Left ventricle myocardium inferior (tissue), 1 donor: ENCODE results near the gene PIK3CD. TPM values are rescaled to one million over a fixed set of nuclear protein-coding genes. Genes with fewer than 3 reads are reported as not detected.

Source experiments
- DNase-seq: peaks from one replicate; pipeline ENCODE4 v3.0.0-alpha.2; 2020
- H3K27ac ChIP-seq: fragments of 200-600 bp; replicated peaks from 2 replicates; pipeline ENCODE4 v1.8.0; 2021
- H3K27me3 ChIP-seq: fragments of 200-600 bp; 2 replicates; pipeline ENCODE4 v1.8.0; 2021; ENCODE audit warnings: low read depth
- H3K36me3 ChIP-seq: fragments of 200-600 bp; 2 replicates; pipeline ENCODE4 v1.8.0; 2021
- H3K4me1 ChIP-seq: fragments of 200-600 bp; 2 replicates; pipeline ENCODE4 v1.8.0; 2021
- H3K4me3 ChIP-seq: fragments of 200-600 bp; 2 replicates; pipeline ENCODE4 v1.8.0; 2021; ENCODE audit warnings: mild to moderate bottlenecking, moderate library complexity
- H3K9me3 ChIP-seq: fragments of 200-600 bp; replicated peaks from 2 replicates; pipeline ENCODE4 v1.8.0; 2021
- intact Hi-C: fragments of 100-400 bp; cut with micrococcal nuclease; formaldehyde crosslinking; loops from one replicate; pipeline ENCODE4 v1.11.0; 2022
- total RNA-seq: library from RNA; stranded (reverse); fragmentation: NEBNext Ultra II Directional; extraction: Animal tissue kit (Norgen Biotek cat#: 25700); gene quantifications from one replicate; pipeline ENCODE4 v1.2.1, GENCODE V29; 2021
- TF ChIP-seq, protein P1 (sequence below): fragments of 200-600 bp; IDR thresholded peaks from 2 replicates; pipeline ENCODE4 v1.8.0; 2021; ENCODE audit warnings: antibody characterized with exemption, mild to moderate bottlenecking, borderline replicate concordance
- donor health status: DM: no; HTN: yes; CAD: no; lungs with severe emphysema.

The PIK3CD gene
- total RNA-seq, 1 donor from 2014 or later: 2.6 TPM

DNA sequence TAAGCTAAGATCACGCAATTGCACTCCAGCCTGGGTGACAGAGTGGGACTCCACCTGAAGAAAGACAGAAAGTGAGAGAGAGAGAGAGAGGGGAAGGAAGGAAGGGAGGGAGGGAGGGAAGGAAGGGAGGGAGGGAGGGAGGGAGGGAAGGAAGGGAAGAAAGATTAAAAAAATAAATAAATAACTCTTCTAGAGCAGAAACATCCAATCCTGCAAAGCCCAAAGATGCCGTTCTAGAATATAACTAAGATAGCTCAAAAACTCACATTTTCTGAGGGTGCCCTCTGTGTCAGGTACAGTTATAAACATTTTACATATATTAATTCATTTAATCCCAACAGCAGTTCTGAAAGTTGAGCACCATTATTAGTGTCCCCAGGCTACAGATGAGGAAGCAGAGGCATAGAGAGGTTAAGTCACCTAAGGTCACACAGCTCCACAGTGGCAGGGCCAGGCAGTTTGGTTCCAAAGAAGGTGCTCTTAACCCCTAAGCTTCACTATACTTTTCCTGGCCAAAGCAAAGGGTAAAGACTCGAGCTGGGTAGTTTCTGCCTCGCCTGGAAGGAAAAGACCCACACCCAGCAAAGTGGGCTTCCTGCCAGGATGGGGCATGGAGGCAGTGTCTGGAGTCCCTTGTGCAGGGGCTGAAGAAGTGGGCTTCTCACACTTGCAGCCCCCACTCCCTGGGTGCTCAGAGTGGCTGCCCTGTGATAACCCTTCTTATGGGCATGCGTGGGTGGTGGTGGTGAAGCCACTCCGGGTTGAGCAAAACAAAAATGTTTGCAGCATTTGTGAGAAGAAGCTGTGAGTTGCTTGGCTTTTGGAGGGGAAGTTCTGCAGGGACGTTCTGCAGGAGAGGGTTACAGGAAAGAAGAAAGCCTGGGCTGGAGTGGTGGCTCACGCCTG, 7.9 kb upstream of the PIK3CD start:
- DNase-seq: no peak
- Histone ChIP-seq H3K4me3 (no peak overlapping the region), H3K27ac (peak overlapping the region; percentile 5), H3K36me3 (no peaks in the 10 kb centered on the region), H3K4me1 (no peaks in the 10 kb centered on the region), H3K9me3 (no peaks in the 10 kb centered on the region), H3K27me3 (peaks cover 20% of the 10 kb centered on the region)
- intact Hi-C loops: no loop called here
- TF ChIP-seq, protein P1, sequence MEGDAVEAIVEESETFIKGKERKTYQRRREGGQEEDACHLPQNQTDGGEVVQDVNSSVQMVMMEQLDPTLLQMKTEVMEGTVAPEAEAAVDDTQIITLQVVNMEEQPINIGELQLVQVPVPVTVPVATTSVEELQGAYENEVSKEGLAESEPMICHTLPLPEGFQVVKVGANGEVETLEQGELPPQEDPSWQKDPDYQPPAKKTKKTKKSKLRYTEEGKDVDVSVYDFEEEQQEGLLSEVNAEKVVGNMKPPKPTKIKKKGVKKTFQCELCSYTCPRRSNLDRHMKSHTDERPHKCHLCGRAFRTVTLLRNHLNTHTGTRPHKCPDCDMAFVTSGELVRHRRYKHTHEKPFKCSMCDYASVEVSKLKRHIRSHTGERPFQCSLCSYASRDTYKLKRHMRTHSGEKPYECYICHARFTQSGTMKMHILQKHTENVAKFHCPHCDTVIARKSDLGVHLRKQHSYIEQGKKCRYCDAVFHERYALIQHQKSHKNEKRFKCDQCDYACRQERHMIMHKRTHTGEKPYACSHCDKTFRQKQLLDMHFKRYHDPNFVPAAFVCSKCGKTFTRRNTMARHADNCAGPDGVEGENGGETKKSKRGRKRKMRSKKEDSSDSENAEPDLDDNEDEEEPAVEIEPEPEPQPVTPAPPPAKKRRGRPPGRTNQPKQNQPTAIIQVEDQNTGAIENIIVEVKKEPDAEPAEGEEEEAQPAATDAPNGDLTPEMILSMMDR: no peak

DNA sequence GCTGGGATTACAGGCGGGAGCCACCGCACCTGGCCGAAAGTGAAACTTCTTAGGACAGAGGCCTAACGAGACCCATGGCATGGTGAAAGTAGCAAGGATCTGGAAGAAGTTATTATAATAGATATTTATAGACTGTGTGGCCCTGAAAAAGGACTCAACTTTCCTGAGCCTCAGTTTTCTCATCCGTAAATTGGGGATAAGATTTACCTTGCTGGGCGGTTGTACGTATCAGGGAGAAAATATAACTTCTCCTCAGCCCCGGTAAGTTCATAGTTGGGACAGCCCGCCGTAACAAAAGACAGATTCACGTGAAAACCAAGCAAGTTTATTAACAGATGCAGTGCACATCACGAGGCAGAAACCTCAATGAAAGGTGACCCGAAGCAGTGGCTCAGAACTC, 5.5 kb upstream of the PIK3CD start:
- H3K9me3 ChIP-seq: no peaks in the 10 kb centered on the region
- DNase-seq: no peak
- H3K4me1 ChIP-seq: peaks cover under 1% of the 10 kb centered on the region
- no peak overlapping the region for H3K27ac ChIP-seq
- intact Hi-C loops: no loop called here
- H3K36me3 ChIP-seq: no peaks in the 10 kb centered on the region
- H3K4me3 ChIP-seq: no peak overlapping the region
- peaks cover 39% of the 10 kb centered on the region for H3K27me3 ChIP-seq
- TF ChIP-seq, protein P1: no peak

DNA sequence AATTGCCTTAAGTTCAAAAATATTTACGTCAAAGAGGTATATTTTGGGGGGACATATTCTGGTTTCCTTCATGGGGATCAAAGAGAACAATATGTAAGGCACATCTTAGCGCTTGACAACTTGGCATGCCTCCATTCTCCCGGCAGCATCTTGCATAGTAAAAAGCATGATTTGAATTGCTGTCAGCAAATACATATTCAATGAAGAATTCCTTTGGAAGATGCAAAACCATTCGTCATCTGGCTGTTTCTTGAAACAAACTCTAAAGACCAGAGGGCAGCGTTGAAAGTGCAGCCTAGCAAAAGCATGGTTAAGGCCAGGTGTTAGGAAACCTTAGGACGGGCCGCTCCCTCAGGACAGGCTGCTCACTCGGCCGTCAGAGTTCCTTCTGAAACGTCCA, 3.4 kb upstream of the PIK3CD start:
- TF ChIP-seq, protein P1: no peak
- H3K27me3 ChIP-seq: peaks cover 49% of the 10 kb centered on the region
- no peaks in the 10 kb centered on the region for H3K36me3 ChIP-seq
- H3K4me3 ChIP-seq: no peak overlapping the region
- no peak overlapping the region for H3K27ac ChIP-seq
- no peak for DNase-seq
- intact Hi-C loops: no loop called here
- H3K9me3 ChIP-seq: no peaks in the 10 kb centered on the region
- H3K4me1 ChIP-seq: peaks cover 19% of the 10 kb centered on the region

DNA sequence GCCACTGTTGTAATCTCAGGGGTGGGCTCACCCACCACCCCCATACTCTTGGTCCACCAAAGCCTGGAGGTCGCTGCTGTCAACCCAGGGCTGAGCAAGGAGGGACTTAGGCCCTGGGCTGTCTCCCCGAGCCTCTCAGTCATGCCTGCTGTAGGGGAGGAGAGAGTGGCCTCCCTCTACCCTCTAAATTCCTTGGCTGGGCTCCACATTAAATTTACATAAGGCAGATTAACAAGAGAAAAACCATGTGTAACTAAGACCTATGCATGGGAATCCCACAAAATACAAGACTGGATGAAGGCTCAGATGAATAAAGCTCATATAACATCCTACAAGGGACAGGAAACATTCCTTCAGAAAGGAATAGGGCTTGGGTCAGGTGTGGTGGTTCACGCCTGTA, 1.8 kb upstream of the PIK3CD start:
- H3K27ac ChIP-seq: no peak overlapping the region
- H3K4me1 ChIP-seq: peaks cover 19% of the 10 kb centered on the region
- no peaks in the 10 kb centered on the region for H3K36me3 ChIP-seq
- TF ChIP-seq, protein P1: no peak
- no peak overlapping the region for H3K4me3 ChIP-seq
- DNase-seq: no peak
- intact Hi-C loops: no loop called here
- no peaks in the 10 kb centered on the region for H3K9me3 ChIP-seq
- H3K27me3 ChIP-seq: peaks cover 63% of the 10 kb centered on the region

DNA sequence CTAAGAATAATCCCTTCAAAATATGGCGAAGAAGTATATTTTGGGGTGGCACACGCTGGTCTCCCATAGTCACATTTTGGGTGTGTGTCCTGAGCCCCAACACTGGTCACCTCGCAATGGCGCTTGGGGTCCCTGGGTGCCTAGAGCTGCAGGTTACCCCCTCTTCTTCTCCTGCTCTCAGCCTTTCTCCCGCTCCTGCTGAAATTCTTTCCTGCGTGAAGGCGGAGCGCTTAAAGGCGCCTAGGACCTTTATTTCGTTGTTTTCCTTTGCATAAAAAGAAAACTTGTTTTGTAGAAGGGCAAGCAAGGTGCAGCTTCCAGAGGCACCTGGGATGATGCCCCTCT, 339 bp upstream of the PIK3CD start:
- H3K36me3 ChIP-seq: no peaks in the 10 kb centered on the region
- intact Hi-C loops: no loop called here
- peaks cover 19% of the 10 kb centered on the region for H3K4me1 ChIP-seq
- peak overlapping the region; percentile 19 for H3K27ac ChIP-seq
- H3K4me3 ChIP-seq: peak overlapping the region; percentile 64
- DNase-seq: no peak
- no peaks in the 10 kb centered on the region for H3K9me3 ChIP-seq
- TF ChIP-seq, protein P1: no peak
- peaks cover 63% of the 10 kb centered on the region for H3K27me3 ChIP-seq
